ENCODE measurements around the gene CCDC102A.
"Not testable (repeated sequence)": the region's sequence is repeated elsewhere in the genome, so short reads cannot be mapped to it uniquely, and the experiment has no call there.

CCDC102A gene

DNA sequence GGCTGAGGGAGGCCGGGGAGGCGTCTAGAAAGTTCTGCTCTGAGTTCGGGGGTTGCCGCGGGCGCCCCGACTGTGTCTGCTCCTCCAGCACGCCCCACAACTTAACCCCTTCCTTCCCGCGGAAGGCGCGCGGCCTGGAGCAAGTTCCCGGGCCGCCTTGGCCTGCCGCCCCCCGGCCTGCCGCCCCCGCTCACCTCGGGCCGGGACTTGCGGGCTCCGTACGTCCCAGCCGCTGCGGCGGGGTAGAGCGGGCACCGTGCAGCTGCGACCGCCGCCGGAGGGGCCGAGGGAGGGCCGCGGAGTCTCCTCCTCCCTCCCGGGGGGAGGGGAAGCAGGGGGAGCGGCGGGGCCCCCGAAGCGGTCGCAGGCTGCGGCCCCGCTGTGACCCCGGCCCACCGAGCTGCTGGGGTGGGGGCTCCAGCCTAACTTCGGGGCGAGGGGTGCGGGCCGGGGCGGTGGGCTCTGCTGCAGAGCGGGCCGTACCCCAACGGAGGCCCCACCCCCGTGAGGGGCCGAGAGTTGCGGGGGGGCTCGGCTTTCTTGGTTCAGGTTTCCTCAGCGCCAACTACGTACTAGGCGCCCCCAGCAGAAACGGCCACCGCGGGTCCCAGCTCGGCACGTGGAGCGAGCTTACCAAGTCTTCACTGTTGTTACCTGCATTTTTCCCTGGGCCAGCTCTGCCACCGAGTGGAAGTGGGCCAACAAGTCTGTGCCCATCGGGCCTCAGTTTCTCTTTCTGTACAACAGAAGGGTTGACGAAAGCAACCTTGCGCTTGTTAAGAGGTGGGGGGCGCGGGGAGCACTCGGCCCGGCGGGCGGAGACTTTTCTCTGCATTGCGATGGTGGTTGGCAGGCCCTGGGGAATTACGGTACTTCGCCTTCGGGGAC is at the start of gene CCDC102A:
Gene CCDC102A, minus strand, starts transcription at position 266 of the 888 bp plus-strand sequence. CDS start 7,394 bp downstream, outside the sequence.
- DNase-seq: peak; percentile 33

DNA sequence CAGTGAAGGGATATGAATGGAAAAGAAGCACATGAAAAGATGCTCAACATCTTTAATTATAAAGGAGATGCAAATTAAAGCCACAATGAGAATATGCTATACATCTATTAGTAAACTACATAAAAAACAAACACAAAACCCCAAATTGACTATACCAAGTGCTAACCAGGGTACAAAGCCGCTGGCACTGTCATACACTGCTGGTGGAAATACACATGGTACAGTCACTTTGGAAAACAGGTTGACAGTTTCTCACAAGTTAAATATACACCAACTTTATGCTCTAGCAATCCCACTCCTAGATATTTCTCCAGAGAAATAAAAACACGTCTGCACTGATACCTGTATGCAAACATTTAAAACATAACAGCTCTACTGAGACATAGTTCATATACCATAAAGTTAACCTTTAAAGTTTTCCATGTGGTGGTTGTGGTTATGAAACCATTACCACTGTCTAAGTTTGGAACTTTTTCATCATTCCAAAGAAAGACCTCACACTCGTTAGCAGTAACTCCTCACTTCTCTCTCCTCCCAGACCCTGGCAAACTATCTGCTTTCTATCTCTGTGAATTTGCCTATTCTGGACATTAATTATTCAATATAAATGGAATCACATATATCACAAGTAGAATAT is 48.8 kb upstream of the CCDC102A start:
- DNase-seq: no peak

DNA sequence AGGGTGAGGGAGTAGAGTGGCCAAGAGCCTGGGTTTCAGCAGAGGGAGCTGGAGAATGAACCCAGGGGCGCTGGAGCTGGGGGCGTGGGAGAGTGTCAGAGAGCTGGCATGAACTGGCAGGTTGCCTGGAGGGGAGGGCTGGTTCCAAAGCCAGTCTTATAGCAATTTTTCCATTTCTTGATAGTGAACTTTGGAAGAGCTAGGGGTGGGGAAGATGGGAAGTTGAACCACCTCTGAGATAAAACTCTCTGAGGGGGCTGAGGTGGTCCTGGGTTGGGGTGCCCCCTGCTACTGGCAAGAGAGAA is 42.9 kb upstream of the CCDC102A start:
- no peak for DNase-seq

DNA sequence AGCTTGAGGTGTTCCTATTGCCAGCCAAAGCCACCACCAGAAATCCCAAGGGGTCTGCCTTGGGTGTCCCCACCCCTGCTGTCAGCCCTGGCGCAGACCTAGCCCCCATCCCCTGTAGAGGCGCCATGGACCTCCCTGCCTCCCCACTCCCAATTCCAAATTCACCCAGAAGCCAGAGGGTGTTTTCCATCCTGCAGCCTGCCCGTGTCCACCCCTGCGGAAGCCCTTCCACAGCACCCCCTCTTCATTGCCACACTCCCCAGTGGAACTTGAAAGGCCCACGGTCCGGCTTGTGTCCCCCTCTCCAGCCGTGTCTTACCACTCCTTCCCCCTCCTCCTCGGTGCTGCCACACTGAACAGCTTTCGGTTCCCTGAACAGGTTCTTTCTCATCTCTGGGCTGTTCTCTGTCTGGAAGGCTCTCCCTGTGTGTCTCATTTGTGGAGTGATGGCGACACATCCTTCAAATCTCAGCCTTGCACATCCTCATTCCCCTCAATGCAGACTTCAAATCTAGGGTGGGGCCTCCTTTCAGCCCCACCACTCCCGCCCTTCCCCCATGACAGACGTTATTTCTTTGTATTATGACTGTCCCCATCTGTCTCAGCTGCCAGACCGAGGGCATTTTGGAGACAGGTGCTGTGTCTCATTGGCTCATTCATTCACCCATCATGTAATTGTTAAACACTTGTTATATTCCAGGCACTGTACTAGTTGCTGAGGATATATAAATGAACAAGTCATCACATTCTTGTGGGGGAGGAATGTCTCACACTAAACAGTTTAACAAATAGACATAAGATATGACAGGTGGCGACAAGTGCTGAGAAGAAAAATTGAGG is 42.4 kb upstream of the CCDC102A start:
- no peak for DNase-seq

DNA sequence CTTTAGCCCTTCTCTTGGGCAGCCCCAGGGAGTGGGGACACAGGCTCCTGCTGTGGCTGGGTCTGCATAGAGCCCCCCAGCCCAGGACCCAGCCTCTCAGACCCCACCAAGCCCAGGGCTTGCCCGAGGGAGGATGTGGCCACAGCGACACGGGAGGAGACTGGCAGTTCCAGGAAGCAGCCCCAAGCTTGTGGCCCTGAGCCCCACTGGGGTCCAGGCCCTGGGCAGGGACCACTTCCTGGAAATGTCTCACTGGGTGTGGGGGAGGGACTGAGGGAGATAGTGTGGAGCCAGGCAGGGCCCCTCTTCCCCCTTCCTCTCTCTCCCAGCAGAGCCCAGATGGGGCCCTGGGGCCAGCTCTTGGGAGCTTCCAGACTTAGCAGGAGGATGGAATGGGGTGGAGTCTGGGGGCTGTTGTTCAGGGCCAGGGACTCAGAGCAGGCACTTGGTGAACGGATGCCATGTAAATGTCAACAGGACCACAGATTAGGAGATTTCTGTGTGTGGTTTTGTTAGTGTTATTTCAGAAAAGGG is 41.4 kb upstream of the CCDC102A start:
- no peak for DNase-seq

DNA sequence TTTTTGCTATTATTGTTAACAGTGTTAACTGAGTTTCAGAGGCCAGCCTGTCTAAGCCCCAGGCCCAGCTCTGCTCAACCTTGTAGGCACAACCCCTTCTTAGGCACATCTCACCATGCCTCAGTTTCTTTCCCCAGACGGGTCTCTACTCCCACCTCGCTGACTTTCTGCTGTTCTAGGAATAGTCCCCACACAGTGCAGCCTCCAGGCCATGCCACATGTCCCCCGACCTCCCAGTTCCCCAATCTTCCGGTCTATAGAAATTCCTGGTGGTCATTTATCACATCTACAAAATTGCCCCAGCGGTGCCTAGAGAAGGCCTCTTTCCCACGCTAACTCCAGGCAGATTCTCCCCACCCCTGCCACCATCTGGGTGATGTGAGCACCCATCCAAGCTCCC is 40.8 kb upstream of the CCDC102A start:
- no peak for DNase-seq

DNA sequence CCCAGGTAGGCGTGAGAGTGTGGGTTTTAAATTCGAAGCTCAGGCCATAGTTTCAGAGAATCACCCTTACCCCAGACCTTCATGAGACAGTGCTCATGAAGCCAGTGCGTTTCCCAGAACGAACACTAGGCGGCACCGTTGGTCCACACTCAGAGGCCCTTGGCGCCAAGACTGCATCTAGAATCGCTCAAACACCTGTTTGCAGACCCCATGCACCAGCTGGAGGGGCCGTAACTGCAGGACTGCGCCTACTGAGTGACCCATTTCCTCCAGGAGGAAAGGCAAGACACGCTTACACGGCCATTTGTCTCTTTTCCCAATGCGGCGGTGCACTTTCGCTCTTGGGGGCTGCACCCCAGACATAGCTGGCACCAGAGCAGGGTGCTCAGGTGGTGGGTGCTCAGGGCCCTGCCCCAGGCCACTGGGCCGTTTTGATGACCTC is 40.1 kb upstream of the CCDC102A start:
- peak; percentile 13 for DNase-seq

DNA sequence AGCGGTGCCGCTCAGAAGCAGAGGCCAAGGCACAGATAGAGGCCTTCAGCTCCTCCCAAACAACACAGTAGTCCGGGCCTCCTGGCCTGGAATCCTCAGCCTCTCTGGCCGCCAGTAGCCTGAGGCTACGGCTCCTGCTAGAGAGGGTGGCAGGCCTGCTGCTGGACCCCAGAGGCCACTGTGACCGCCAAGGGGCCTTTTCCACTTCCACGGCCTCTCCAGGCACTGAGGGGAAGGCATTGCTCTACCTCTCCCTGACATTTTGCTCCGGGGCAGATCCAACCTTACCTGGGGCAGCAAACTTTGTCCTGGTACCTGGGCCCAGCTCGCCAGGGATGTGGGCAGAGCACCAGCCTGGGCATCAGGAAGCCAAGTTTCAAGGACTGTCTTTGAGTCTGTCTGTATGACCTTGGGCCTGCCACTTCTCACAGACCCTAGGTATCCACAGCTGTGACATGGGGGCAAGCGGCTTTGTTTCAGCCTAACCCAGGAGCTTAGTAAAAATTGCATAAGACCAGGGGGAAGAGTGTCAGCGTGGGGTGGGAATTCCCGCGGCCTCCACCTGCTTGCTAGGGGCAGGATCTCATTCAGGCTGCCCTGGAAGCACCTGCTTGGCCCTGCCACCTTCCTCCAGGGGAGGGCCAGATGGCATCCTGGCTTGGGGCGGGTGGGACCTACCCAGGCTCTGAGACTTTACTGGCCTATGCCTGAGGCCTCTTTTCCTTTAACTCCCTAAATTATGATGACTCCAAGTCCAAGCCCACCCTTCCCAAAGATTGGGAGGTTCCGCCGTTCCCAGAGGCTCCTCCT is 39.3 kb upstream of the CCDC102A start:
- no peak for DNase-seq

DNA sequence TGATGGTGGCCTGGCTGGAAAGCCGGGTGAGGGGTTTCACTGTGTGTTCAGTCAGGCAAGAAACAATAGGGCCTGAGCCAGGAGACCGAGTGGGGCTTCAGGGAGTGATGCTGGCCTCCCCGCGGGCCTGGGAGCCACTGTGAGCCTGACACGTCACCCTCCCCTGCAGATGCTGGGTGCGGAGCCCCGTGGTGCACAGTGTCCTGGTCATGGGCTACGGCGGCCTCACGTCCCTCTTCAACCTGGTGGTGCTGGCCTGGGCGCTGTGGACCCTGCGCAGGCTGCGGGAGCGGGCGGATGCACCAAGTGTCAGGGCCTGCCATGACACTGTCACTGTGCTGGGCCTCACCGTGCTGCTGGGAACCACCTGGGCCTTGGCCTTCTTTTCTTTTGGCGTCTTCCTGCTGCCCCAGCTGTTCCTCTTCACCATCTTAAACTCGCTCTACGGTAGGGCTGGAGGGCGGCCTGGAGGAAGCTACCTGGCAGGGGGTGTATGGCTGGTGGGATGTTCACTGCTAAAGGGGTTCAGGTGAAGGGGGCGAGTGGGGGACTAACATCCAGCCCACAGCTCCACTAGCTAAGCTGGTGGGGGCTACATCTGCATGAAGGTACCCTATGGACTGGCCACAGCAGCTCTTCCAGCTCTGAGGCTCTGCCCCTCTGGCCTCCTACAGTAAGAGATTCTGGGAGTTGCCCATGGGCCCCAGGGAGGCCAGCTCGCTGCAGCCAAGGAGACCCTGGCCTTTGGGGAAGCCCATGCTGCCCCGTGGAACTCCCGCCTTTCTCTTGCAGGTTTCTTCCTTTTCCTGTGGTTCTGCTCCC is 38.5 kb upstream of the CCDC102A start:
- no peak for DNase-seq

DNA sequence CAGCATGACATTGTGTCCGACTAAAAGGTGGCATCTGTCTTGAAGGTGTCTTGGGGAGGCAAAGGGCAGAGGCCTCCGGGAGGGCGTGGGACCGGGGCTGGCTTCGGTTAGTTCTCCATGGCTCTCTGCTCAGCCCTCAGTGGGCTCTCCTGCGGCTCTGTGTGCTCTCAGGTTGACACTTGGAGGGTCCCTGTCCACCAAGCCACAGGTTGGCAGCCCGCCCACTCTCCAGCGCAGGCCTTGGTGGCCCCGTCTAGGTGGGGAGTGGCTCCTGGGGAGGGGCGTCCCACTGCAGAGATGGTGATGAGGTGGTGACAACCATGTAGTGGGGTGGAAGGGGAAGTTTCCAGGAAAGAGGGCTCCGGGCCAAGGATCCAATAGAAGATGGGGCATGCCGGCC is 37.7 kb upstream of the CCDC102A start:
- DNase-seq: no peak

DNA sequence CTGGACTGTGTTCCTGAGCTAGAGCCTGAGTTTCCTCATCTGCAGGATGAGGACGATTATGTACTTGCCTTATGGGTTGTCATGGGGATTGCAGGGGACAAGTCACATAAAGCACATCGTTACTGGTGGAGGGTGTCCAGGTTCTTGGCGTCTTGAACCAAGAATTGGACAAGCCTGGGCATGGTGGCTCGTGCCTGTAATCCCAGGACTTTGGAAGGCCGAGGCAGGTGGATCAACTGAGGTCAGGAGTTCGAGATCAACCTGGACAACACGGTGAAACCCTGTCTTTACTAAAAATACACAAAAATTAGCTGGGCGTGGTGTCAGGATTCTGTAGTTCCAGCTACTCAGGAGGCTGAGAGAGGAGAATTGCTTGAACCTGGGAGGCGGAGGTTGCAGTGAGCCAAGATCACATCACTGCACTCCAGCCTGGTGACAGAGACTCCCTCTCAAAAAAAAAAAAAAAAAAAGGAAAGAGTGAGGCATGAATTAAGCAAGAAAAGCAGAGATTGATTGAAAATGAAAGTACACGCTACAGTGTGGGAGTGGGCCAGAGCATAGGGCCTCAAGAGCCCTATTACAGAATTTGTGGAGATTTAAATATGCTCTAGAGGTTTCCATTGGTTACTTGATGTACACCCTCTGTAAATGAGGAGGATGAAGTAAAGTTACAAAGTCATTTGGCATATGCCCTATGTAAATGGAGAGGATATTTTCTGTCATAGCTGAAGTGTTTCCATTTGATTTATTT is 36.8 kb upstream of the CCDC102A start:
- no peak for DNase-seq

DNA sequence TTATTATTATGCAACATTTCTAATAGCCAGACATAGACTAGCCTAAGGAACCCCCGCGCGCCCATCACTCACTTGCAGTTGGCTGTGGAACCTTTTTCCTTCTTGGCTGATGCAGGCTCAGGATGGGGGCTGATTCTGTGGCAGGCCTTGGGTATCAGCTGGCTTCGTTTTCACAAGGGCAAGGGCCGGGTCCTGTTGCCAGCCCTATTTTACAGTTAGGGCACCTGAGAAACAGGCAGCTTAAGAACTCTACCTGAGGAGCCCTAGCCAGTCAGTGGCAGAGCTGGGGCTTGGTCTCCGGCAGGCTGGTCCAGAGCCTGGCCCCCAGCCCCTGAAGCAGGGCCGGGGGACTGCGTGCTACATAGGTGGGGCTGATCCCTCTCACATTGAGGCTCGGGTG is 34.7 kb upstream of the CCDC102A start:
- DNase-seq: no peak

DNA sequence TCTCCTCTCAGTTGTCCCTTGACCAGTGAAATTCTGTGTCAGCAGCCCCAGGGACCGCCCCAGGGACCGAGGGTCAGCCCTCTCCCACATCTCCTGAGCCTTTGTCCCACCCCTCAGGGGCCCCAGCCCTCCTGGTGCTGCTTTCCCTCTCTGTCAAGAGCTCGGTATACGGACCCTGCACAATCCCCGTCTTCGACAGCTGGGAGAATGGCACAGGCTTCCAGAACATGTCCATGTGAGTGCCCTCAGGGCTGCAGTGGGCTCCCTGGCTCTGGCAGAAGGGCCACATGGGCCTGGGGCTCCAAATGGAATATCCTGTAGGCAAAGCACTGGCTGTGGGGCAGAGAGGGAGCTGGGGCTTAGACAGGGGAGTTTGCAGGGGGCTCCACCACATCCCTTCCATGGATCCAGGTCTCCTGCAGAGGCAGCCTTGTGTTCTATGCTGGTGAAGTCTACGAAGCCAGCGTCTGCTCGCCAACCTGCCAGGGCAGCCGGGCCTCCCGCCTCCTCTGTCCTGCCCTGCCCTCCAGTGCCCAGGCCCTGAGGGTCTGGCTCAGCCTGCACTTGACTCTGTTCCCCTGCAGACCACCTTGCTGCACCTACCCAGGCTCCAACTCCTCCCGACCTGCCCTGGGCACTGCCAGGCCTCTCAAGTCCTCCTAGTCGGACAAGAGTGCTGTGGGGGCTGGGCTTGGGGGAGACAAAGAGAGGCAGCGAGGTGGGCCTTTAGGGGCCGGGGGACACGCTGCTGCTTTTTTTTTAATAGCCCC is 34.1 kb upstream of the CCDC102A start:
- no peak for DNase-seq

DNA sequence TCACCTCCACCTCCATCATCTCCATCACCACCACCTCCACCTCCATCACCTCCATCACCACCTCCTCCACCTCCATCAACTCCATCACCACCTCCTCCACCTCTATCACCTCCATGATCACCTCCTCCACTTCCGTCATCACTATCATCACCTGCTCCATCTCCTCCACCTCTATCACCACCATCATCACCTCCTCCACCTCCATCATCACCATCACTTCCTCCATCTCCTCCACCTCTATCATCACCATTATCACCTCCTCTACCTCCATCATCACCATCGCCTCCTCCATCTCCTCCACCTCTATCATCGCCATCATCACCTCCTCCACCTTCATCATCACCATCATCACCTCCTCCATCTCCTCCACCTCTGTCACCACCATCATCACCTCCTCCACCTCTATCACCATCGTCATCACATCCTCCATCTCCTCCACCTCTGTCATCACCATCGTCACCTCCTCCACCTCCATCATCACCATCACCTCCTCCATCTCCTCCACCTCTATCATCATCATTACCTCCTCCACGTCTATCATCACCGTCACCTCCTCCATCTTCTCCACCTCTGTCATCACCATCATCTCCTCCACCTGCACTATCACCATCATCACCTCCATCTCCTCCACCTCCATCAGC is 33.1 kb upstream of the CCDC102A start:
- no peak for DNase-seq

DNA sequence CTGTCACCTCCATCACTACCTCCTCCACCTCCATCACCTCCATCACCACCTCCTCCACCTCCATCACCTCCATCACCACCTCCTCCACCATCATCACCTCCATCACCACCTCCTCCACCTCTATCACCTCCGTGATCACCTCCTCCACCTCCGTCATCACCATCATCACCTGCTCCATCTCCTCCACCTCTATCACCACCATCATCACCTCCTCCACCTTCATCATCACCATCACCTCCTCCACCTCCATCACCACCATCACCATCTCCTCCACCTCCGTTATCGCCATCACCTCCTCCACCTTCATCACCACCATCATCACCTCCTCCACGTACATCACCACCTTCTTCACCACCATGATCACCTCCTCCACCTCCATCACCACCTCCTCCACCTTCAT is 32.4 kb upstream of the CCDC102A start:
- not testable (repeated sequence) for DNase-seq

DNA sequence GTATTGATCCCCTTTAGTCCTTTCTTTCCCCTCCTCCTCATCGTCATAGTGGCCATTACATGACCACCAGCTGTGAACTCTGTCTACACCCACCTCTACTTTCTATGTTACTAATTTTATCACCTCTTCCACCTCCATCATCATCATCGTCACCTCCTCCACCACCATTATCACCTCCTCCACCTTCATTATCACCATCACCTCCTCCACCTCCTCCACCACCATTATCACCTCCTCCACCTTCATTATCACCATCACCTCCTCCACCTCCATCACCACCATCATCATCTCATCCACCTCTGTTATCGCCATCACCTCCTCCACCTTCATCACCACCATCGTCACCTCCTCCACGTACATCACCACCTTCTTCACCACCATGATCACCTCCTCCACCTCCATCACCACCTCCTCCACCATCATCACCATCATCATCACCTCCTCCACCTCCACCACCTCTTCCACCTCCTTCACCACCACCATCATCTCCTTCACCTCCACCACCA is 31.9 kb upstream of the CCDC102A start:
- no peak for DNase-seq

DNA sequence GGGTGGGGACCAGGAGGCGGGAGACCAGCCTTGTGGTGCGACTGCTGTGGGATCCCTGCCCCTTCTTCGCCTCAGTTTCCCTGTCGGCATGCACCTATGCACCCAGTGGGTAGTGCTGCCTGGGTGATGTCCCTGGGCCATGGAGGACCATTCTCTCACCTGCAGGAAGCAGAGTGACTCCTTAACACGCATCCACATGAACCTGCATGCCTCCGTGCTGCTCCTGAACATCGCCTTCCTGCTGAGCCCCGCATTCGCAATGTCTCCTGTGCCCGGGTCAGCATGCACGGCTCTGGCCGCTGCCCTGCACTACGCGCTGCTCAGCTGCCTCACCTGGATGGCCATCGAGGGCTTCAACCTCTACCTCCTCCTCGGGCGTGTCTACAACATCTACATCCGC is 31.3 kb upstream of the CCDC102A start:
- no peak for DNase-seq

DNA sequence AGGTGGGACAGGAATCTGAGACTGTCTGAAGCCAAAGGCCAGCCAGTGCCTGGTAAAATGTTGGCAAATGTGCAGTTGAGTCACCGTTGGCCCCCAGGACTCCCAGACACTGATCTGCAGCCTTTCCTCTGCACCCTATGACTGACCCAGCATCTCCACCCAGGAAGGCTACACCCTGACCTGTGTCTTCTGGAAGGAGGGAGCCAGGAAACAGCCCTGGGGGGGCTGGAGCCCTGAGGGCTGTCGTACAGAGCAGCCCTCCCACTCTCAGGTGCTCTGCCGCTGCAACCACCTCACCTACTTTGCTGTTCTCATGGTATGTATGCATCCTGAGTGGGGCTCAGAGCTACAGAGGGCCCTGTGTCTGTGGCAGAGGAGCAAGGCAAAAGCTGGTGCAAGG is 30.1 kb upstream of the CCDC102A start:
- no peak for DNase-seq

DNA sequence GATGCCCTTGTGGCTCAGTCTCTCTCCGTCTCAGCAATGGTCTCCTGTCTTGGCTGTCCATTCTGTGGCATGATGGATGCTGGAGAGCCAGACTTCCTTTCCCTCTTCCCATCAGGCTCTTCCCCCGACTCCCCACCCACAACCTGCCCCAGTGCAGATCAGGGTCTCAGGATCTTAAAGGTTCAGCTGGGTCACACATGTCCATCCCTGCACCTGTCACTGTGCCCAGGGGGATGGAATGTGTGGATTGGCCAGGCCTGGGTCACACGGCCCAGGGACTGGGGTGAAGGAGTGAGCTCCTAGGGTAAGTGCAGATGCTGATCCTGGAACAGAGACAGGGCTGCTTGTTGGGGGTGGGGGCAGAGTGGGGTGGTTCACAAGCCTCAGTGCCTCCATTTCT is 29.1 kb upstream of the CCDC102A start:
- DNase-seq: no peak
